PFSK-1 (cell line): Measurements from ENCODE around the gene MPV17.

ENCODE experiments used
- FOXP2 ChIP-seq: optimal IDR thresholded peaks from 2 replicates; pipeline ENCODE3; 2011; ENCODE audit warnings: borderline replicate concordance, control low read depth, inconsistent platforms; ENCODE audit not compliant: insufficient read depth; ENCODE audit errors: extremely low read length, extremely low read depth
- POLR2AphosphoS5 ChIP-seq: IDR thresholded peaks from 2 replicates; pipeline ENCODE4 v1.6.1; 2012; ENCODE audit warnings: low read depth, mild to moderate bottlenecking, control low read depth, low read length, moderate library complexity
- REST ChIP-seq, 2 experiments: IDR thresholded peaks; 2 replicates each; pipeline versions ENCODE4 v1.6.1 to v1.8.0; 2011 to 2012; ENCODE audit warnings: low read depth in 2 of 2, low read length in 2 of 2, control low read depth in 1 of 2, inconsistent platforms in 1 of 2, mild to moderate bottlenecking in 1 of 2, moderate library complexity in 1 of 2; ENCODE audit not compliant: insufficient read depth in 1 of 2
- SIN3A ChIP-seq: IDR thresholded peaks from 2 replicates; pipeline ENCODE4 v1.6.1; 2012; ENCODE audit warnings: mild to moderate bottlenecking, low read length, moderate library complexity, borderline replicate concordance; ENCODE audit not compliant: insufficient read depth
- TAF1 ChIP-seq: IDR thresholded peaks from 2 replicates; pipeline ENCODE4 v1.6.1; 2012; ENCODE audit warnings: low read length, control low read depth, borderline replicate concordance; ENCODE audit not compliant: insufficient read depth

GRCh38 chr2:27353762-27354596 lies 31.1 kb upstream of the MPV17 start:
- TF ChIP-seq TAF1, result no peak
- no peak for TF ChIP-seq FOXP2
- TF ChIP-seq POLR2AphosphoS5, result no peak
- no peak for TF ChIP-seq SIN3A
- no peak for TF ChIP-seq REST (IDR thresholded peaks at IDR 0.05; ENCODE audit: insufficient read depth in 1 of 2, low read depth in 2 of 2, low read length in 2 of 2)
